ENCODE data around the gene HSF2.

DNA sequence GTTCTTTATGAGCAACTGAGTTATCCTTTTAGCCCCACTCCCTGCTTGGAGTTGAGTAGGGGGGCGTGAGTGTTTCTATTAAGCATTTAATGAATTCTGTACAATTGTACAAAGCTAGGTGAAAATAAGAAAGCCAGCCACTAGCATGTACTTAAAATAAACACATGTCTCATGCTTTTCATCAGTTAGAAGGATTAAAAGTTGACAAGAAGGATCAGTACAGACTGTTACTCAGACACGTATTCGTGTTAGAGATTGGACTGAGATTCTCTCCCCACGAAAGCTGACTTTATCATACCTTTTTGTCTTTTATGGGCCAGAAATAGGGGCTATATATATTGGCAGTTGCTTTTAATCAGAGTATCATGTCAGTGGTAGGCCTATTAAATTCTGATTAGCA, 1.7 kb downstream of the HSF2 start:
- no peak for TF ChIP-seq POLR2A (IDR thresholded peaks at IDR 0.05)
- TF ChIP-seq, protein P1, sequence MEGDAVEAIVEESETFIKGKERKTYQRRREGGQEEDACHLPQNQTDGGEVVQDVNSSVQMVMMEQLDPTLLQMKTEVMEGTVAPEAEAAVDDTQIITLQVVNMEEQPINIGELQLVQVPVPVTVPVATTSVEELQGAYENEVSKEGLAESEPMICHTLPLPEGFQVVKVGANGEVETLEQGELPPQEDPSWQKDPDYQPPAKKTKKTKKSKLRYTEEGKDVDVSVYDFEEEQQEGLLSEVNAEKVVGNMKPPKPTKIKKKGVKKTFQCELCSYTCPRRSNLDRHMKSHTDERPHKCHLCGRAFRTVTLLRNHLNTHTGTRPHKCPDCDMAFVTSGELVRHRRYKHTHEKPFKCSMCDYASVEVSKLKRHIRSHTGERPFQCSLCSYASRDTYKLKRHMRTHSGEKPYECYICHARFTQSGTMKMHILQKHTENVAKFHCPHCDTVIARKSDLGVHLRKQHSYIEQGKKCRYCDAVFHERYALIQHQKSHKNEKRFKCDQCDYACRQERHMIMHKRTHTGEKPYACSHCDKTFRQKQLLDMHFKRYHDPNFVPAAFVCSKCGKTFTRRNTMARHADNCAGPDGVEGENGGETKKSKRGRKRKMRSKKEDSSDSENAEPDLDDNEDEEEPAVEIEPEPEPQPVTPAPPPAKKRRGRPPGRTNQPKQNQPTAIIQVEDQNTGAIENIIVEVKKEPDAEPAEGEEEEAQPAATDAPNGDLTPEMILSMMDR (IDR thresholded peaks at IDR 0.05), result no peak
